H1 (cell line): ENCODE data around the gene ROBO2. TPM values are rescaled to one million over a fixed set of nuclear protein-coding genes. Genes with fewer than 3 reads are reported as not detected.

ENCODE experiments used
- CTCF ChIA-PET: fragments of 300-600 bp; sonication (Branson Sonifier 250); formaldehyde crosslinking; loops from one replicate; lab custom pipeline; 2021; ENCODE audit not compliant: partially characterized antibody; lab: Charles Lee
- POLR2A ChIA-PET: fragments of 300-600 bp; sonication (Branson Sonifier 250); formaldehyde crosslinking; loops from one replicate; lab custom pipeline; 2021; ENCODE audit warnings: inconsistent platforms; ENCODE audit not compliant: partially characterized antibody; lab: Charles Lee
- DNase-seq, 2 experiments: peaks; one replicate each; pipeline versions ENCODE4 v3.0.0 to v3.0.0-alpha.2; 2010 to 2022; ENCODE audit warnings: low spot score in 2 of 2, low read depth in 1 of 2, mixed read lengths in 1 of 2
- FAIRE-seq: peaks from 2 replicates; lab custom pipeline; 2011; peaks lifted over from hg19 to GRCh38; lab: Jason Lieb, UNC
- H2AFZ ChIP-seq: 2 replicates; pipeline ENCODE4 v1.8.1; 2012; ENCODE audit warnings: low read length, inconsistent platforms
- H2AK5ac ChIP-seq: 2 replicates; pipeline ENCODE4 v1.6.1; 2013; ENCODE audit warnings: low read depth, low read length
- H2BK120ac ChIP-seq: replicated peaks from 2 replicates; pipeline ENCODE3; 2013; ENCODE audit warnings: low read depth, low read length, inconsistent platforms
- H2BK12ac ChIP-seq: 2 replicates; pipeline ENCODE4 v1.6.1; 2013; ENCODE audit warnings: low read depth, low read length
- H2BK15ac ChIP-seq: 2 replicates; pipeline ENCODE4 v1.6.1; 2013; ENCODE audit warnings: low read length
- H2BK20ac ChIP-seq: 2 replicates; pipeline ENCODE4 v1.6.1; 2013; ENCODE audit warnings: low read length
- H2BK5ac ChIP-seq: 2 replicates; pipeline ENCODE4 v1.6.1; 2013; ENCODE audit warnings: low read depth, low read length
- H3K14ac ChIP-seq: 2 replicates; pipeline ENCODE4 v1.6.1; 2013; ENCODE audit warnings: inconsistent platforms; ENCODE audit not compliant: insufficient read length
- H3K18ac ChIP-seq: 2 replicates; pipeline ENCODE4 v1.6.1; 2013; ENCODE audit warnings: low read length; ENCODE audit errors: extremely low read depth
- H3K23ac ChIP-seq: 2 replicates; pipeline ENCODE4 v1.6.1; 2013; ENCODE audit warnings: inconsistent platforms; ENCODE audit not compliant: insufficient read length
- H3K23me2 ChIP-seq: 2 replicates; pipeline ENCODE4 v1.6.1; 2013; ENCODE audit warnings: low read depth, low read length
- H3K27ac ChIP-seq: 2 replicates; pipeline ENCODE4 v1.6.1; 2011; ENCODE audit warnings: low read depth, low read length, inconsistent platforms
- H3K27me3 ChIP-seq, 4 experiments: replicated peaks in 1 of 4; 1 replicate in 1 of 4; 2 replicates in 3 of 4; pipeline versions ENCODE4 v1.6.1 to v1.8.1; 2011 to 2013; ENCODE audit warnings: low read length in 3 of 4, mild to moderate bottlenecking in 3 of 4, inconsistent platforms in 2 of 4, mixed read lengths in 2 of 4, moderate library complexity in 1 of 4; ENCODE audit not compliant: control insufficient read depth in 3 of 4, insufficient read depth in 3 of 4; ENCODE audit errors: extremely low read depth in 1 of 4
- H3K36me3 ChIP-seq, 4 experiments: 2 replicates each; pipeline versions ENCODE4 v1.6.1 to v1.8.1; 2011 to 2013; ENCODE audit warnings: mild to moderate bottlenecking in 4 of 4, low read length in 3 of 4, moderate library complexity in 2 of 4, control low read depth in 1 of 4, inconsistent platforms in 1 of 4; ENCODE audit not compliant: insufficient read depth in 4 of 4, control insufficient read depth in 2 of 4
- H3K4ac ChIP-seq: replicated peaks from 2 replicates; pipeline ENCODE3; 2013; ENCODE audit warnings: low read length, low read depth, mixed read lengths, inconsistent platforms; ENCODE audit not compliant: insufficient read length
- H3K4me1 ChIP-seq, 4 experiments: replicated peaks in 1 of 4; 1 replicate in 1 of 4; 2 replicates in 3 of 4; pipeline versions ENCODE4 v1.6.1 to v1.8.1; 2011 to 2013; ENCODE audit warnings: low read length in 3 of 4, inconsistent platforms in 2 of 4, mixed read lengths in 1 of 4; ENCODE audit not compliant: insufficient read depth in 4 of 4, control insufficient read depth in 3 of 4
- H3K4me2 ChIP-seq, 2 experiments: 2 replicates each; pipeline versions ENCODE4 v1.6.1 to v1.8.1; 2011 to 2013; ENCODE audit warnings: low read depth in 2 of 2, low read length in 2 of 2, control low read depth in 1 of 2, inconsistent platforms in 1 of 2, mild to moderate bottlenecking in 1 of 2; ENCODE audit not compliant: insufficient read depth in 1 of 2
- H3K4me3 ChIP-seq, 4 experiments: fragments of 200-600, 300-600 bp in 1 of 4; sonication (generic), shearing (Covaris generic), sonication (Bioruptor Twin) in 1 of 4; 2 replicates each; pipeline versions ENCODE4 v1.5.1 to v1.8.1; 2011 to 2016; ENCODE audit warnings: low read length in 4 of 4, low read depth in 3 of 4, control low read depth in 2 of 4, inconsistent platforms in 2 of 4, mild to moderate bottlenecking in 2 of 4, mixed read lengths in 1 of 4, moderate library complexity in 1 of 4; ENCODE audit not compliant: insufficient read depth in 2 of 4; ENCODE audit errors: extremely low read depth in 1 of 4
- H3K56ac ChIP-seq: replicated peaks from 2 replicates; pipeline ENCODE3; 2013; ENCODE audit warnings: low read depth, mild to moderate bottlenecking, mixed read lengths, low read length, inconsistent platforms; ENCODE audit not compliant: insufficient read length
- H3K79me1 ChIP-seq: 2 replicates; pipeline ENCODE4 v1.6.1; 2013; ENCODE audit warnings: low read depth, low read length, control low read depth
- H3K79me2 ChIP-seq, 2 experiments: 2 replicates each; pipeline versions ENCODE4 v1.6.1 to v1.8.1; 2012 to 2013; ENCODE audit warnings: low read length in 2 of 2, mild to moderate bottlenecking in 2 of 2, inconsistent platforms in 1 of 2; ENCODE audit not compliant: insufficient read depth in 2 of 2, control insufficient read depth in 1 of 2
- H3K9ac ChIP-seq, 4 experiments: replicated peaks in 1 of 4; 1 replicate in 1 of 4; 2 replicates in 3 of 4; pipeline versions ENCODE4 v1.6.1 to v1.8.1; 2011 to 2013; ENCODE audit warnings: low read depth in 3 of 4, low read length in 3 of 4, control low read depth in 2 of 4, mild to moderate bottlenecking in 2 of 4, moderate library complexity in 2 of 4, inconsistent platforms in 1 of 4; ENCODE audit errors: extremely low read depth in 1 of 4
- H3K9me3 ChIP-seq, 2 experiments: 2 replicates each; pipeline versions ENCODE4 v1.6.1 to v1.8.1; 2012 to 2013; ENCODE audit warnings: mild to moderate bottlenecking in 2 of 2, moderate library complexity in 2 of 2, control low read depth in 1 of 2, inconsistent platforms in 1 of 2, low read depth in 1 of 2, low read length in 1 of 2, mixed read lengths in 1 of 2; ENCODE audit not compliant: insufficient read depth in 2 of 2
- H4K20me1 ChIP-seq, 2 experiments: replicated peaks in 1 of 2; 2 replicates each; pipeline versions ENCODE3 to v1.8.1; 2011 to 2013; ENCODE audit warnings: inconsistent platforms in 2 of 2, low read length in 2 of 2, mild to moderate bottlenecking in 1 of 2; ENCODE audit not compliant: insufficient read depth in 2 of 2, control insufficient read depth in 1 of 2
- H4K5ac ChIP-seq: 2 replicates; pipeline ENCODE4 v1.6.1; 2013; ENCODE audit warnings: low read length, low read depth, mixed read lengths, inconsistent platforms; ENCODE audit not compliant: insufficient read length
- H4K8ac ChIP-seq: 2 replicates; pipeline ENCODE4 v1.8.0; 2013; ENCODE audit warnings: mild to moderate bottlenecking, moderate library complexity, low read length, inconsistent platforms; ENCODE audit not compliant: insufficient read depth; ENCODE audit errors: extremely low read depth
- H4K91ac ChIP-seq: replicated peaks from 2 replicates; pipeline ENCODE3; 2013; ENCODE audit warnings: low read length, mixed read lengths, inconsistent platforms; ENCODE audit not compliant: insufficient read length
- PHF8 ChIP-seq: fragments of 200-600 bp; sonication (generic); conservative IDR thresholded peaks from 2 replicates; pipeline ENCODE4 v1.7.1; 2012; ENCODE audit warnings: low read depth, mild to moderate bottlenecking, inconsistent platforms, low read length, moderate library complexity
- WGBS, 2 experiments: shearing (Covaris generic) in 1 of 2; methylation state at CpG; one replicate each; pipeline versions ENCODE4 v1.1.6 to v1.1.7; 2013 to 2015; ENCODE audit warnings: low lambda C conversion rate in 2 of 2, mixed read lengths in 2 of 2, inconsistent platforms in 1 of 2, low coverage in 1 of 2, missing lambda C conversion rate in 1 of 2; ENCODE audit not compliant: insufficient replicate concordance in 2 of 2, insufficient coverage in 1 of 2, insufficient read length in 1 of 2; ENCODE audit errors: extremely low coverage in 1 of 2, missing lambda C conversion rate in 1 of 2; 5-methylcytosine and 5-hydroxymethylcytosine counted together
- polyA plus RNA-seq, 7 experiments: library from polyadenylated mRNA; depleted of rRNA in 3 of 7; stranded (reverse) in 5 of 7; unstranded in 2 of 7; fragments of >200 nt in 5 of 7; fragments of 200-250 nt in 2 of 7; gene quantifications; 1 replicate in 5 of 7; 2 replicates in 1 of 7; 4 replicates in 1 of 7; pipeline versions ENCODE4 v1.2.1 to v1.2.3, GENCODE V29; 2011 to 2013; ENCODE audit warnings: missing spikeins in 2 of 7, mixed read lengths in 2 of 7
- total RNA-seq: library from RNA; stranded (reverse); fragmentation: NEBNext Ultra II Directional; extraction: Animal tissue kit (Norgen Biotek cat#: 25700); gene quantifications from 2 replicates; pipeline ENCODE4 v1.2.1, GENCODE V29; 2021

The ROBO2 gene
- total and polyA plus RNA-seq, 2 of the 8 experiments (the other 6 are each of a cell fraction or from before 2014, with no cell fraction given): 1.5 to 2.9 TPM

DNA sequence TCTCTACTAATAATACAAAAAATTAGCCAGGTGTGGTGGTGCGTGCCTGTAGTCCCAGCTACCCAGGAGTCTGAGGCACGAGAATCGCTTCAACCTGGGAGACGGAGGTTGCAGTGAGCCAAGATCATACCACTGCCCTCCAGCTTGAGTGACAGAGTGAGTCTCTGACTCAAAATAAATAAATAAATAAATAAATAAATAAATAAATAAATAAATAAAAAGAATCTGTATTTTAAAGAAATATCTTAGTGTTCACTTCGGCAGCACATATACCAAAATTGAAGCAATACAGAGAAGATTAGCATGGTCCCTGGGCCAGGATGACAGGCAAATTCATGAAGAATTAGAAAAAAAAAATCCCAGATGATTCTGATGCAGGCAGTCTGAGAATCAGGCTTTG is 51.9 kb downstream of the ROBO2 start:
- no peak overlapping the region for H2BK12ac ChIP-seq
- H3K9me3 ChIP-seq: no peaks in the 10 kb centered on the region
- no peak overlapping the region for H2AFZ ChIP-seq
- H3K56ac ChIP-seq: no peak overlapping the region
- no peak overlapping the region for H2BK15ac ChIP-seq
- H2BK120ac ChIP-seq: no peak overlapping the region
- no peak for FAIRE-seq
- H3K27me3 ChIP-seq: no peaks in the 10 kb centered on the region
- no peaks in the 10 kb centered on the region for H3K79me2 ChIP-seq
- H3K23ac ChIP-seq: no peak overlapping the region
- H3K4ac ChIP-seq: no peak overlapping the region
- DNase-seq: no peak
- H3K27ac ChIP-seq: no peak overlapping the region
- no peak overlapping the region for H2BK5ac ChIP-seq
- no peak overlapping the region for H3K18ac ChIP-seq
- ChIA-PET POLR2A (no interaction called here), CTCF (interaction anchor here (0.7 kb wide), 1 partner anchor 66 kb away, joined by 3 read pairs; no protein-coding TSS in a partner anchor)
- no peak overlapping the region for H4K8ac ChIP-seq
- 96% methylated on average over 5 of the region's 5 CpGs; no CpG with 5 or more reads in 1 of the 2 experiments for WGBS, 2 experiments
- H3K4me1 ChIP-seq: peaks cover 0 to 3% (median 0%) of the 10 kb centered on the region in 4 experiments; a peak in 1 of 7 replicates
- H2AK5ac ChIP-seq: no peak overlapping the region
- no peak overlapping the region for H2BK20ac ChIP-seq
- no peak for TF ChIP-seq PHF8
- H3K9ac ChIP-seq: no peak overlapping the region
- no peaks in the 10 kb centered on the region for H4K20me1 ChIP-seq
- H3K4me2 ChIP-seq: no peak overlapping the region
- no peak overlapping the region for H4K91ac ChIP-seq
- H3K14ac ChIP-seq: no peak overlapping the region
- no peaks in the 10 kb centered on the region for H3K23me2 ChIP-seq
- H3K79me1 ChIP-seq: no peaks in the 10 kb centered on the region
- H3K4me3 ChIP-seq: no peak overlapping the region
- no peaks in the 10 kb centered on the region for H3K36me3 ChIP-seq
- H4K5ac ChIP-seq: no peak overlapping the region
